NB4 (cell line): ENCODE data around the gene CAB39.

Experiments
- DNase-seq: peaks from one replicate; pipeline ENCODE4 v3.0.0; 2010; ENCODE audit warnings: low read depth
- H3K4me3 ChIP-seq: one replicate; pipeline ENCODE4 v1.5.1; 2011; ENCODE audit warnings: mild to moderate bottlenecking, low read depth, low read length, moderate library complexity
- CTCF ChIP-seq: IDR thresholded peaks from one replicate; pipeline ENCODE4 v1.5.1; 2012; ENCODE audit warnings: low read depth, low read length
- MAX ChIP-seq: IDR thresholded peaks from 2 replicates; pipeline ENCODE4 v1.6.1; 2011; ENCODE audit warnings: low read depth, low read length
- MYC ChIP-seq: IDR thresholded peaks from 2 replicates; pipeline ENCODE4 v1.6.1; 2011; ENCODE audit warnings: low read depth, low read length
- POLR2A ChIP-seq: IDR thresholded peaks from 2 replicates; pipeline ENCODE4 v1.6.1; 2011; ENCODE audit warnings: mild to moderate bottlenecking; ENCODE audit not compliant: insufficient read length; ENCODE audit errors: extremely low read depth

The CAB39 gene

GRCh38 chr2:230819433-230819832 is 106.8 kb downstream of the CAB39 start:
- no peak for TF ChIP-seq MAX
- H3K4me3 ChIP-seq: no peak overlapping the region
- no peak for DNase-seq

- no peak overlapping the region for H3K4me3 ChIP-seq
- TF ChIP-seq CTCF (no peak), POLR2A (no peak), MAX (no peak), MYC (no peak)
- no peak for DNase-seq
Measured at GRCh38 chr2:230821261-230821990, 108.8 kb downstream of the CAB39 start.

GRCh38 chr2:230821991-230822520 is 109.4 kb downstream of the CAB39 start:
- H3K4me3 ChIP-seq: no peak overlapping the region
- TF ChIP-seq POLR2A (no peak), CTCF (no peak), MYC (no peak), MAX (no peak)
- DNase-seq: no peak

GRCh38 chr2:230823264-230823964 is 110.8 kb downstream of the CAB39 start:
- DNase-seq: no peak
- TF ChIP-seq POLR2A (no peak), MAX (no peak), CTCF (no peak), MYC (no peak)
- no peak overlapping the region for H3K4me3 ChIP-seq

GRCh38 chr2:230824406-230824978 is 111.8 kb downstream of the CAB39 start:
- peak; percentile 89 for DNase-seq
- no peak overlapping the region for H3K4me3 ChIP-seq
- TF ChIP-seq CTCF: peak; percentile 45
- TF ChIP-seq MYC: no peak

GRCh38 chr2:230825354-230825753 is 112.7 kb downstream of the CAB39 start:
- no peak for DNase-seq
- no peak overlapping the region for H3K4me3 ChIP-seq
- TF ChIP-seq POLR2A (no peak), MYC (no peak), CTCF (no peak), MAX (no peak)
